SH-SY5Y (cell line): Measurements from ENCODE around the gene TTLL7.
A peak's percentile ranks its signal among the peaks of the same experiment; 100 is the strongest.

Source experiments
- GATA2 ChIP-seq: IDR thresholded peaks from 2 replicates; pipeline ENCODE4 v1.6.1; 2011; ENCODE audit warnings: mild to moderate bottlenecking, low read depth, low read length
- GATA3 ChIP-seq: IDR thresholded peaks from 2 replicates; pipeline ENCODE4 v1.6.1; 2011; ENCODE audit warnings: low read depth, mild to moderate bottlenecking, low read length, moderate library complexity

The TTLL7 gene

GRCh38 chr1:83970802-83971201 is 28.1 kb downstream of the TTLL7 start:
- TF ChIP-seq GATA2 (no peak), GATA3 (no peak)

GRCh38 chr1:83970114-83970513 is 28.8 kb downstream of the TTLL7 start:
- TF ChIP-seq GATA2 = no peak
- TF ChIP-seq GATA3 = no peak

GRCh38 chr1:83967336-83967735 is 31.6 kb downstream of the TTLL7 start:
- no peak for TF ChIP-seq GATA2
- TF ChIP-seq GATA3 = no peak

- TF ChIP-seq GATA2 (no peak), GATA3 (no peak)
Measured at GRCh38 chr1:83964153-83964552, 34.8 kb downstream of the TTLL7 start.

GRCh38 chr1:83961571-83962295 is 37.2 kb downstream of the TTLL7 start:
- no peak for TF ChIP-seq GATA3

- TF ChIP-seq GATA2 (no peak), GATA3 (no peak)
Measured at GRCh38 chr1:83960669-83961277, 38.2 kb downstream of the TTLL7 start.

GRCh38 chr1:83959824-83960498 is 39.0 kb downstream of the TTLL7 start:
- TF ChIP-seq GATA3 = no peak
- peak; percentile 25; the same call in 1 of the 2 replicates for TF ChIP-seq GATA2

GRCh38 chr1:83958704-83959103 is 40.2 kb downstream of the TTLL7 start:
- no peak for TF ChIP-seq GATA2
- no peak for TF ChIP-seq GATA3

GRCh38 chr1:83954166-83954823 is 44.6 kb downstream of the TTLL7 start:
- no peak for TF ChIP-seq GATA2
- TF ChIP-seq GATA3 = no peak

- TF ChIP-seq GATA3 = no peak
- TF ChIP-seq GATA2 = no peak
Measured at GRCh38 chr1:83950106-83950661, 48.7 kb downstream of the TTLL7 start.

GRCh38 chr1:83942914-83943313 is 56.0 kb downstream of the TTLL7 start:
- no peak for TF ChIP-seq GATA2

- no peak for TF ChIP-seq GATA3
- TF ChIP-seq GATA2 = no peak
Measured at GRCh38 chr1:83934550-83934949, 64.4 kb downstream of the TTLL7 start.

- TF ChIP-seq GATA2 (no peak), GATA3 (no peak)
Measured at GRCh38 chr1:83932693-83933092, 66.2 kb downstream of the TTLL7 start.

GRCh38 chr1:83932281-83932680 is 66.7 kb downstream of the TTLL7 start:
- TF ChIP-seq GATA2 (no peak), GATA3 (no peak)
